NCI-H1436 (cell line): ENCODE measurements around the gene VDAC2.
A peak's percentile ranks its signal among the peaks of the same experiment; 100 is the strongest.
"Not testable (repeated sequence)": the region's sequence is repeated elsewhere in the genome, so short reads cannot be mapped to it uniquely, and the experiment has no call there.

Source experiments
- DNase-seq: peaks from one replicate; lab custom pipeline; 2025; lab: John Stamatoyannopoulos, UW

VDAC2 gene

DNA sequence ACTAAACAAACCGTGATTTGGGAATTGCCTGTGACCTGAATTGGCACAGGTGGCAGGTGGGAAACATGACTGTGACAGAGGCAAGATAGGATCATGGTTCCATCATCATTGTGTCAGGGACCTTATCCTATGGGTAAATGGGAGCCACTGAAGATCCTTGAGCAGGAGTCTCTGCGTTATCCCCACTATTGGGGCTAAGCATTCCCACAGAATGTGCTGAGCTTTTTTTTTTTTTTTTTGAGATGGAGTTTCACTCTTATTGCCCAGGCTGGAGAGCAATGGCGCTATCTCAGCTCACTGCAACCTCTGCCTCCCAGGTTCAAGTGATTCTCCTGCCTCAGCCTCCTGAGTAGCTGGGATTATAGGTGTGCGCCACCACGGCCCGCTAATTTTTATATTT, 10.6 kb upstream of the VDAC2 start:
- not testable (repeated sequence) for DNase-seq

GRCh38 chr10:75201793-75202307, 8.7 kb upstream of the VDAC2 start:
- no peak for DNase-seq

DNA sequence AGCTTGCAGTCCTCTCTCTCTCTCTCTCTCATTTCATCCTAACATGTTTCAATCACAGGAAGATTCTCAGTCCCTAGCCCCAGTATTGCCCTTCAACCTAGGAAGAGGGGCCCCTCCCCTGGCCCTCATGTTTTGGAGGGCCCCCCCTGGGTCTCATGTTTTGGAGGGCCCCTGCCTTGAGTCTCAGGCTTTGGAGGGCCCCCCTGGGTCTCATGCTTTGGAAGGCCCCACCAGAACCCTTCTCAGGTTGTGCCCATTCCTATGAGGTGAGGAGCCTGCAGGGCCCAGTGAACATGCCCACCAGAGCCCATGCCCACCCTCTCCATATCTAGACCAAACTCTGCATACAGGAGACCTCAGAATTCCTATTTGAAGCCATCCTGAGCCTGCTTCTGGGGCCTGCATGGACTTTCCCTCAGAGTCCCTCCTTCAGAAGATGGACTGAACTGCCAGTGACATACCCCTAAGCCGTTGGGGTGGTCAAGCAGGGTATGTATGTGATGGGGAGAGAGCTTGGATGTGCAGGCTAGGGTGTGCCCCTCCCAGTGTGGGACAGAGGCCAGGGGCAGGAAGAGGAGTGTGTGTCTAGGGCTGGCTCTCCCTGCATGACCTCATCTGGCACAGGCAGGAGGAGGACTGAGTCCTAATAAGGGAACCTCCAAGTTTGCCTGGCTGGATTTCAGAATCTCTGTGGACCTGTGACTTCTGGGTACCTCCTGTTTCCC, 8.1 kb upstream of the VDAC2 start:
- DNase-seq, result no peak

DNA sequence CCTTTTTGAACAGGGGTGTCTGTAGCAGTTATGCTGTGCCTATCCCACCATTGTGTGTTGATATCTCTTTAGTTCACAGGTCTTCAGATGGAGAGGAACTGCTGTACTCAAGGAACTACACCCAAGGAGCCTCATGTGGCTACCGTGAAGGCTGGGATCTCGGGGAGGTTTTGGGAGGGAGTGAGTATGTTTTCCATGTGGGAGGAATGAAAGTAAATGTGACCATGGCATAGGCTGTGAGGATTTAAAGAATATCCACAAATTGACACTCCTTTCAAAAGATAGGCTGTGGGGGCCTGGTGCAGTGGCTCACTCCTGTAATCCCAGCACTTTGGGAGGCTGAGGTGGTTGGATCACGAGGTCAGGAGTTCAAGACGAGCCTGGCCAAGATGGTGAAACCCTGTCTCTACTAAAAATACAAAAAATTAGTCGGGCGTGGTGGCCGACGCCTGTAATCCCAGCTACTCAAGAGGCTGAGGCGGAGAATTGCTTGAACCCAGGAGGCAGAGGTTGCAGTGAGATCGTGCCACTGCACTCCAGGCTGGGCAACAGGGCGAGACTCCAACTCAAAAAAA, 7.5 kb upstream of the VDAC2 start:
- DNase-seq, result not testable (repeated sequence)

DNA sequence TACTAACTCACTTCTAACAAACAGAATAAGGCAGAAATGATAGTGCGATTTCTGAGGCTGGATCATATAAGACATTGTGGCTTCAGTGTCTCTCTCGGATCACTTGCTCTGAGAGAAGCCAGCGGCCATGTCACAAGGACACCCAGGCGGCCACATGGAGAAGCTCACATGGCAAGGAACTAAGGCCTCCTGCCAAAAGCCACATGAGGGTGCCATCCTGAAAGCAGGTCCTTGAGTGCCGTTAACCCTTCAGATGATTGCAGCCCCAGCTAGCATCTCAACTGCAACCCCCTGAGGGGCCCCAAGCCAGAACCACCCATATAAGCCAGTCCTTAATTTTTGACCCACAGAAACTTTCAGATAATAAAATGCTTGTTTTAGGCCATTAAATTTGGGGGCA, 6.9 kb upstream of the VDAC2 start:
- DNase-seq, result no peak

- DNase-seq, result no peak
These were observed 4.7 kb upstream of the VDAC2 start for GRCh38 chr10:75205908-75206307.

DNA sequence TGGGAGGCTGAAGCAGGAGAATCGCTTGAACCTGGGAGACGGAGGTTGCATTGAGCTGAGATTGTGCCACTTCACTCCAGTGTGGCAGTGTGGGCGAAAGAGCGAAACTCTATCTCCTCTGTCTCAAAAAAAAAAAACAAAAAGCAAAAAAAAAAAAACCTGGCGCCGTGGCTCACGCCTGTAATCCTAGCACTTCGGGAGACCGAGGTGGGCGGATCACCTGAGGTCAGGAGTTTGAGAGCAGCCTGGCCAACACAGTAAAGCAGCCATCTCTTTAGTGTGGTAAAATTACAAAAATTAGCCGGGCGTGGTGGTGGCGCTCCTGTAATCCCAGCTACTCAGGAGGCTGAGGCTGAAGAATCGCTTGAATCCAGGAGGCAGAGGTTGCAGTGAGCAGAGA, 4.0 kb upstream of the VDAC2 start:
- DNase-seq, result not testable (repeated sequence)

DNA sequence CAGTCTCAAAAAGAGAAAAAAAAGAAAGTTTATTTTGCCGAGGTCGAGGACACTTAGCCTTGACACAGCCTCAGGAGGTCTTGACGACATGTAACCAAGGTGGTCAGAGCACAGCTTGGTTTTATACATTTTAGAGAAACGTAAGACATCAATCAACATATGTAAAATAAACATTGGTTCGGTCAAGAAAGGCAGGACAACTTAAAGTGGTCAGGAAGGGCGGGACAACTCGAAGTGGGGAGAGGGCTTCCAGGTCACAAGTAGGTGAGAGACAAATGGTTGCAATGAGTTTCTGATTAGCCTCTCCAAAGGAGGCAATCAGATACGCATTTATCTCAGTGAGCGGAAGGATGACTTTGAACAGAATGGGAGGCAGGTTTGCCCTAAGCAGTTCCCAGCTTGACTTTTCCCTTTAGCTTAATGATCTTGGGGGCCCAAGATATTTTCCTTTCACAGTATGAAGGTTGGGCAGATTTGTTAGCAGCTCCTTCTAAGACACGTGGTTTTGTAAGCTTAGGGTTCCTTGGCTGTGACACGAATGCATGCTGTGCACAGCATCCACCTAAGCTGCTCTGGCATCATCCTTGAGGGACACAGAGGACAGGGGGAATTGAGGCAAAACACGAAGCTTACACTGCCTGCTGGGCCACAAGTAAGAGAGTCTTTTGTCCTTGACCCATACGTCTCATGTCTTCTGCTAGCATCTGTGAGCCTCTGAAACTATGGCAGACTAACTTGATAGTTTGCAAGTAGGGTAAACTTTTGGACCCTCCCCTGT, 3.3 kb upstream of the VDAC2 start:
- no peak for DNase-seq

DNA sequence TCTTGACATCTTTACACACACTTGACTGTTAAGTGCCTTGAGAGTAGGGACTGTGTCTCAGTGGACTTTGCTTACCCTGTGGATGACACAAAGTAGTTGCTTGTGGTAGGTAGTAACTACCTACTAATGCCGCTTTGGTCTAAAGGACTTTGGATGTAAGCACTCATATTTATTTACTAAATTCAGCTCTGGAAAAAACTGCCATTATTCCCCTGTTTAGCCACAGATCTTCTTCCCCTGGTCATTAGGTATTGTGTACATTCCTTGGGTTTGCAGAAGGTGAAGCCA, 2.8 kb upstream of the VDAC2 start:
- no peak for DNase-seq

DNA sequence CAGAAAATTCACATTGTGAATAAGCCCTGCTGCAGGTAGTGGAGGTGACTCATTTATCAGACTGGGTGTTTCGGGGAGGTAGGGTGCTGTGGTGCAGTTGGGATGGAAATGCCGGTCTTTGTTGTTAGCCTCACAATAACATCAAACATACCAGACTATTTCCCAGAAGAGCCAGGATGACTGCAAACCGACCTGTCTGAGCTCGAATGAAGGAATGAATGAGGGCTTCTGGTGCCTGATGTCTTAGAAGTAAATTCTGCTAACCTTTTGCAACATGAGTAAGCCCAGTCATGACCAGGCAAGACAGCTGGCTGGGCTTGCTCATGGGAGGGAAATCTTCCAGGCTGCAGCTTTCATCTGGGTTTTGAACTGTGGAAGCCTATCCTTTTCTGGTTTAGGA, 2.4 kb upstream of the VDAC2 start:
- no peak for DNase-seq

- no peak for DNase-seq
These were observed 1.3 kb upstream of the VDAC2 start for GRCh38 chr10:75209086-75209920.

- DNase-seq, result peak; percentile 54
These were observed 695 bp upstream of the VDAC2 start for GRCh38 chr10:75209921-75210281.

GRCh38 chr10:75211007-75211691, 553 bp downstream of the VDAC2 start:
- DNase-seq, result peak; percentile 44

DNA sequence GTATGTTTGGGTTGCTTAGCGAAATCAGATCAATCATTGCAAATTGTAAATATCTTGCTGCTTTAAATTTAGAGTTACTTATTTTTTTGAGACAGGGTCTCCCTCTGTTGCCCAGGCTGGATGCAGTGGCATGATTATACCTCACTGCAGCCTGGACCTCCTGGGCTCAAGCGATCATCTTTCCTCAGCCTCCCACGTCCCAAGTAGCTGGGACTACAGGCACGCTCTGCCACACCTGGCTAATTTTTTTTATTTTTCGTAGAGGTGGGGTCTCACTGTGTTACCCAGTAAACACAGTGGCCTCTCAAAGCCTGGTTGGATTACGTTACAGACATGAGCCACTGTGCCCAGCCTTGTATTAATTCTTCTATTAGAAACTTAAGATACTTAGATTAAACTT, 1.7 kb downstream of the VDAC2 start:
- DNase-seq, result no peak

- DNase-seq, result no peak
These were observed 9.7 kb downstream of the VDAC2 start for GRCh38 chr10:75220274-75220673.

- not testable (repeated sequence) for DNase-seq
These were observed 10.9 kb downstream of the VDAC2 start for GRCh38 chr10:75221492-75221891.

DNA sequence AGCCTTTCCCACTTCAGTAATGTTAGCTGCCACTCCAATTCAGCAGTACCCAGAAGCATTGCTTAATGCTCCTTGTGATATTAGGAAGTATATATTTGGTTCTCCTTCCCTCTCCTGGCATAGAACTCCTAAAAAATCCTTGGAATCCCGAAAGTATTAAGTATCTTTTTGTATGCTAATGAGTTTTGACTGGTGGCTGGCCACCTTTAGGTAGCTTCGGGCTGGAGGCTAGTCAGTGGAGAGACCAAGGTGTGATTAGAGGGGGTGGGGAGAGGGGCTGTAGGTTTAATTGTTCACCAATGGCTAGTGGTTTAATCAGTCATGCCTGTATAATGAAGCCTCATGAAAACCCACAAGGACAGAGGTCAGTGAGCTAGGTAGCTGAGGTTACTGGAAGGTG, 12.9 kb downstream of the VDAC2 start:
- no peak for DNase-seq

DNA sequence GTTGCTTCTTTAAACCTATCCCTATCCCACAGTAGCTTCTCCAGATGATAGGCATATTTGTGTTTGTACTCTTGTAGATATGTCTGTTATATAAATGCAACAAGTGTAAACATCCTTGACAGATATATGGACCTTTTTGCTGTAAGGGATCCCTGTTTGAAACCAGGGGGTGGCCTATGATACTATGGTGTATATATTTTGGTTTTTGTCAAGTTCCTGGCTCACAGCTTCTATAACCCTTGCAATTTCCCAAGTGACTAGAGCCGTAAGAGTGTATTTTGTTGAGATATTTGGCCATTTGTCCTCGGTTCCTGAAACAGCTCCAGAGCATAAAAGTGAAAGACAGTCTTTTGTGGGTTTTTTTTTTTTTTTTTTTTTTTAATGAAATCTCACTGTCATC, 15.5 kb downstream of the VDAC2 start:
- no peak for DNase-seq

DNA sequence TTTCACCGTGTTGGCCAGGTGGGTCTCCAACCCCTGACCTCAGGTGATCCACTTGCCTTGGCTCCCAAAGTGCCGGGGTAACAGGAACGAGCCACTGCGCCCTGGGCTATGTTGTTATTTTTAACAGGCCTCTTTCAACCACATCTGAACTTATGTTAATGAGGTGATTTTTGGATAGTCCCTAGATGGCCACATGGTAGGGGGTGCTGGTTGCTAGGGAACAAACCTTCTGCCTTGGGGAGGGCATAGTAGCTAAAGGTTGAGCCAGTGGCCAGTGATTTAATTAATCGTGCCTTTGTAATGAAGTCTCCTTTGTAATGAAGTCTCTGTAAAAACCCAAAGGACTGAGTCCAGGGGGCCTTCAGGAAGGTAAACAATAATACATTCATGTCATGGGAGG, 16.1 kb downstream of the VDAC2 start:
- no peak for DNase-seq

DNA sequence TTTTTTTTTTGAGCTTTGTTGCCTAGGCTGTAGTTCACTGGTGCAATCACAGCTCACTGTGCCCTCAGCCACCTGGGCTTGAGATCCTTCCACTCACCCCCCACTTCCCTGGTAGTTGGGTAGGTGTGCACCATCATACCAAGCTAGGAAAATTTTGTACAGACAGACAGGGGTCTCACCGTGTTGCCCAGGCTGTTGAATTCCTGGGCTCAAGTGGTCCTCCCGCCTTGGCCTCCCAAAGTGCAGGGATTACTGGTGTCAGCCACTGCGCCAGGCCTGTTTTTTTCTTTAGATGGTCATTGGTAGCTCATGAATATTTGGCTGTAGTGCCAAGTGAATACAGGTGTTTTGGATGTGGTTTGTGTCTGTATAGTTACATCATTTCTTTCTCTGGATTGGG, 17.7 kb downstream of the VDAC2 start:
- no peak for DNase-seq

DNA sequence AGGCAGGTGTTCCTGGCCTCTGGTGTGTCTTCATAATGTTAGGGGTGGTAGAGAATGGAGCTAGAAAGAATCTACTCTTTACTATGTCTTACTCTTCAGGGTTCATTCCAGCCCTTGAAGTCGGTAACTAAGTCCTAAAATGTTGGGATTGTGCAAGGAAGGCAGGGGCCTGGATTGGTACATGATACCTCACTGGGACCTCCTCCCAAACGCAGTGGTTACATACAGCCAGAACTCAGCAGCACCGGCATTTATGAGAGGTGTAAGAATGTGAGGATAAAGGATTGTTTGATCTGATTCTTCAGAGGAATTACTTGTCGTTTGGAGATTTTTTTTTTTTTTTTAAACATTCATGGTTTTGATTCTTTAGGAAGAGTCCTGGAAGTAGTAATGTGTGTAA, 18.2 kb downstream of the VDAC2 start:
- DNase-seq, result no peak

DNA sequence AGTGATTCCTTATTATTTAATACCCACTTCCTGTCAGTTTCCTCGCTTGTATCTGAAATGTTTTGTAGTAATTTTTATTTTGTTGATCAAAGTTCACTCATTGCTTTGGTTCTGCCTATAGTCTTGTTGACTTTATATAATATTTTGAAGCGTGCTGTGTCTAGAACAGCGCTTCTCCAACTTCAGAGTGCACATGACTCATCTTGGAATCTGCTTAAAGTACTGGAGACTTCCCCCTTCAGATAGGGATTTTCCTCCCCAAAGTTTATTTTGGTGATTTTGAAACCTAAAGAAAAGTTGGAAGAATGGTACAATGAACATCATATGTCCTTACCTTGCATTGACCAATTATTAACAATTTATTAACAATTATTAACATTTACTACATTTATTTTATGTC, 19.4 kb downstream of the VDAC2 start:
- no peak for DNase-seq
